ENCODE results near the gene KSR2.

Gene KSR2

GRCh38 chr12:117577122-117577657 is 391.6 kb downstream of the KSR2 start:
- DNase-seq (ENCODE audit: low spot score): no peak

GRCh38 chr12:117576053-117576452 is 392.7 kb downstream of the KSR2 start:
- DNase-seq (ENCODE audit: low spot score): no peak

GRCh38 chr12:117574655-117575054 is 394.1 kb downstream of the KSR2 start:
- DNase-seq (ENCODE audit: low spot score): no peak

GRCh38 chr12:117572755-117573154 is 396.0 kb downstream of the KSR2 start:
- DNase-seq (ENCODE audit: low spot score): no peak

- DNase-seq (ENCODE audit: low spot score): no peak
Measured at GRCh38 chr12:117571321-117571720, 397.5 kb downstream of the KSR2 start.

- DNase-seq (ENCODE audit: low spot score): no peak
Measured at GRCh38 chr12:117570608-117571007, 398.2 kb downstream of the KSR2 start.

GRCh38 chr12:117567644-117568216 is 401.1 kb downstream of the KSR2 start:
- no peak for DNase-seq (ENCODE audit: low spot score)

- no peak for DNase-seq (ENCODE audit: low spot score)
Measured at GRCh38 chr12:117564881-117565280, 403.9 kb downstream of the KSR2 start.

GRCh38 chr12:117563706-117564105 is 405.1 kb downstream of the KSR2 start:
- no peak for DNase-seq (ENCODE audit: low spot score)

- DNase-seq (ENCODE audit: low spot score): no peak
Measured at GRCh38 chr12:117563007-117563406, 405.8 kb downstream of the KSR2 start.

GRCh38 chr12:117561990-117562389 is 406.8 kb downstream of the KSR2 start:
- DNase-seq (ENCODE audit: low spot score): no peak

- DNase-seq (ENCODE audit: low spot score): no peak
Measured at GRCh38 chr12:117559978-117560377, 408.8 kb downstream of the KSR2 start.

- DNase-seq (ENCODE audit: low spot score): no peak
Measured at GRCh38 chr12:117555889-117556288, 412.9 kb downstream of the KSR2 start.

- no peak for DNase-seq (ENCODE audit: low spot score)
Measured at GRCh38 chr12:117552971-117553370, 415.8 kb downstream of the KSR2 start.

- DNase-seq (ENCODE audit: low spot score): no peak
Measured at GRCh38 chr12:117551665-117552064, 417.1 kb downstream of the KSR2 start.

- no peak for DNase-seq (ENCODE audit: low spot score)
Measured at GRCh38 chr12:117547209-117547608, 421.6 kb downstream of the KSR2 start.

GRCh38 chr12:117545216-117545615 is 423.6 kb downstream of the KSR2 start:
- DNase-seq (ENCODE audit: low spot score): no peak

GRCh38 chr12:117540011-117540410 is 428.8 kb downstream of the KSR2 start:
- no peak for DNase-seq (ENCODE audit: low spot score)

- DNase-seq (ENCODE audit: low spot score): no peak
Measured at GRCh38 chr12:117538926-117539325, 429.9 kb downstream of the KSR2 start.

- DNase-seq (ENCODE audit: low spot score): no peak
Measured at GRCh38 chr12:117538032-117538690, 430.6 kb downstream of the KSR2 start.

- DNase-seq (ENCODE audit: low spot score): no peak
Measured at GRCh38 chr12:117533687-117534086, 435.1 kb downstream of the KSR2 start.

- no peak for DNase-seq (ENCODE audit: low spot score)
Measured at GRCh38 chr12:117530796-117531195, 438.0 kb downstream of the KSR2 start.

- no peak for DNase-seq (ENCODE audit: low spot score)
Measured at GRCh38 chr12:117528538-117528937, 440.3 kb downstream of the KSR2 start.

GRCh38 chr12:117527479-117527855 is 441.3 kb downstream of the KSR2 start:
- no peak for DNase-seq (ENCODE audit: low spot score)
